IPS-NIHi7 (cell line): Measurements from ENCODE around the gene AXL.
"Not testable (repeated sequence)": the region's sequence is repeated elsewhere in the genome, so short reads cannot be mapped to it uniquely, and the experiment has no call there.

Experiments
- DNase-seq: peaks from one replicate; pipeline ENCODE4 v3.0.0; 2012; ENCODE audit warnings: mixed read lengths; ENCODE audit errors: extremely low spot score

The AXL gene

GRCh38 chr19:41218615-41219507, at the start of gene AXL:
Gene AXL (plus strand): TSS chr19:41219223. CDS start chr19:41219393, 170 bp downstream.
- DNase-seq = peak; percentile 91

GRCh38 chr19:41172297-41173164, 46.5 kb upstream of the AXL start:
- DNase-seq = no peak

DNA sequence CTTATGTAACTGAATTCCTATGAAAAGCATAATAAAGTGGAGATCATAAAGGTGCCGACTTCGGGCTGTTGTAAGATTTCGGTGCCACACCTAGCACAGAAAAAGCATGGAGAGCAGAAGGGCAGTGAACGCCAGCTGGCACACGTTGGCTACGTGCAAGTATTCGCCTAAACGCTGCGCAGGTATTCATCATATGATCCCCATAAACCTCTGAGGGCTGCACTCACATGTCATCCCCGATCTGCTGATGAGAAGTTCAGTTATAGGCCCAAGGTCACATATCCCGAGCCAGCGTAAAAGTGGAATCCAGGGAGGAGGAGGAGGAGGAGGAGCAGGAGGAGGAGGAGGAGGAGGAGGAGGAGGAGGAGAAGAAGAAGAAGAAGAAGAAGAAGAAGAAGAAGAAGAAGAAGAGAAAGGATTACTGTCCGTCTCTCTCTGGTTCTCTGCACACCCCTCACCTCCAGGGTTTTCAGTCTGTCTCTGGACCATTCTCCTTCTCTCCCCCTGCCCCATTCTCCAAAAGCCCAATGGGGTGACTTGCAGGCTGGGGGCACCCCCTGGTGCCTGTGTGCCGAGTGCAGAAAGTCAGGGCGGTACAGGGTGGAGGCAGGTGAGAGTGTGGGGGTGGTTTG, 44.6 kb upstream of the AXL start:
- no peak for DNase-seq

DNA sequence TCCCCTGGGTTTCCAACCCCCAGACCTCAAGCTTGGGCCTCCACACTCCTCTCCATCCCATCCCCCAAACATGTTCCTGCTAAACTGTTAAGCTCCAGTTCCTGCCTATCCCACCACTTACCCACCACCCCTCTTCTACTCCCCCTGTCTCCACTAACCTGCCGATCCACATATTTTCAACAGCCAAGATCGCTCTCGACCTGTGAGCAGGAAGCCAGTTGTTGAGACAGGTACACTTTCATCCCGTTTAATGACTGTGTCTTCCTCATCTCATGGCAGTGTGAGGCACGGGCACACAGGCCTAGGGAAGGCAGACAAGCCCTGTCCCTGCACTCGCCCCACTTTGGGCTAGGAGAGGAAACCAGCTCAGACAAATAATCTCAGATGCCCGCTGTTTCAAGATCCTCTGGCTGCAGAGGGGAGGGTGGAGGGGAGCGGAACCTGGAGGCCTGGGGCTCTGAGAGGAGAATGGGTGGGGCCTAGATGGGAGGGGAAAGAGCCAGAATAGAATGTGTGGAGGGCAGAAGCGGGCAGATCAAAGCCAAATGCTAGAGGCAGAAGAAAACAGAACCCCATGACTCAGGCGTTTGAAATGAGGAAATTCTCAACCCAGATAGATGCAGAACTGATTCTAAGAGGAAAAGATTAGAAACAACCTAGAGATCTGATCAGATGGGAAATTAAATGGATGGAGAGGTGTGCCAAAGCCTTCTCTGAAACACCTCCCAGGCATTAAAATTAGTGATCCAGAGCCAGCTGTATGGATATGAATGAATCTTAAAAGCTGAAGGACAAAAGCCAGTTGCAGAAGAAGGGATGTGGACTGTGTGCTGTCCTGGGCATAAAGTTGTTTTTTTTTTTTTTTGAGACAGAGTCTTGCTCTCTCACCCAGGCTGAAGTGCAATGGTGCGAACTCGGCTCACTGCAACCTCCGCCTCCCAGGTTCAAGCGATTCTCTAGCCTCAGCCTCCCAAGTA, 42.9 kb upstream of the AXL start:
- peak; percentile 93 for DNase-seq

DNA sequence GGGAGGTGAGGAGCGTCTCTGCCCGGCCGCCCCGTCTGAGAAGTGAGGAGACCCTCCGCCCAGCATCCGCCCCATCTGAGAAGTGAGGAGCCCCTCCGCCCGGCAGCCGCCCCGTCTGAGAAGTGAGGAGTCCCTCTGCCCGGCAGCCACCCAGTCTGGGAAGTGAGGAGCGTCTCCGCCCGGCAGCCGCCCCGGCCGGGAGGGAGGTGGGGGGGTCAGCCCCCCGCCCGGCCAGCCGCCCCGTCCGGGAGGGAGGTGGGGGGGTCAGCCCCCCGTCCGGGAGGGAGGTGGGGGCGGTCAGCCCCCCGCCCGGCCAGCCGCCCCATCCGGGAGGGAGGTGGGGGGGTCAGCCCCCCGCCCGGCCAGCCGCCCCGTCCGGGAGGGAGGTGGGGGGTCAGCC, 38.9 kb upstream of the AXL start:
- DNase-seq = not testable (repeated sequence)

DNA sequence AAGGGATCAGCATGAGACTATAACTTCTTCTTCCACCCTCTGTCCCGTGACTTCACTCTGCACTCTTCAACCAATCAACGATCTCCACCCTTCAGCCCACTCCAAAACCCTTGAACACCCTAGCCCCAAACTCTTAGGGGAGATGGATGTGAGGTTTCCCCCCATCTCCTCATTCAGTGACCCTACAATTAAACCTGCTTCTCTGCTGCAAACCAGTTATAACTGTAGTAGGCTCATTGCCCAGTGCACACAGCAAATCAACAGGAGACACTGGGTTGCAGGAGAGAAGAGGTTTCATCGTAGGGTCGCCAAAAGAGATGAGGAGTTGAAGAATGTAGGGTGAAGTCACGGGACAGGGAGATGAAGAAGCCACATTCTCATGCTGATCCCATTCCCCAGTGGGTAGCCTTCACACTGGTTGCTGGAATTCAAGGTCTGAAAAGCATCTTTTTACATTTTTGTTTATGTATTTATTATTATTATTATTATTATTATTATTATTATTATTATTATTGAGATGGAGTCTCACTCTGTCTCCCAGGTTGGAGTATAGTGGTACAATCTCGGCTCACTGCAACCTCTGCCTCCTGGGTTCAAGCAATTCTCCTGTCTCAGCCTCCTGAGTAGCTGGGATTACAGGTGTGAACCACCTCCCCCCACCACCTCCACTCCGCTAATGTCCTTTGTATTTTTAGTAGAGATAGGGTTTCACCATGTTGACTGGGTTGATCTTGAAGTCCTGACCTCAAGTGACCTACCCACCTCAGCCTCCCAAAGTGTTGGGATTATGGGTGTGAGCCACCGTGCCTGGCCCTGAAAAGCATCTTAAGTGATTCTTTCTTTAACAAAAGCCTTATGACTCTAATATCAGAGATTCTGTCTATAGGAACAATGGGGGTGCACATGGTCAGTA, 31.8 kb upstream of the AXL start:
- DNase-seq = no peak

GRCh38 chr19:41187884-41188279, 31.1 kb upstream of the AXL start:
- no peak for DNase-seq

DNA sequence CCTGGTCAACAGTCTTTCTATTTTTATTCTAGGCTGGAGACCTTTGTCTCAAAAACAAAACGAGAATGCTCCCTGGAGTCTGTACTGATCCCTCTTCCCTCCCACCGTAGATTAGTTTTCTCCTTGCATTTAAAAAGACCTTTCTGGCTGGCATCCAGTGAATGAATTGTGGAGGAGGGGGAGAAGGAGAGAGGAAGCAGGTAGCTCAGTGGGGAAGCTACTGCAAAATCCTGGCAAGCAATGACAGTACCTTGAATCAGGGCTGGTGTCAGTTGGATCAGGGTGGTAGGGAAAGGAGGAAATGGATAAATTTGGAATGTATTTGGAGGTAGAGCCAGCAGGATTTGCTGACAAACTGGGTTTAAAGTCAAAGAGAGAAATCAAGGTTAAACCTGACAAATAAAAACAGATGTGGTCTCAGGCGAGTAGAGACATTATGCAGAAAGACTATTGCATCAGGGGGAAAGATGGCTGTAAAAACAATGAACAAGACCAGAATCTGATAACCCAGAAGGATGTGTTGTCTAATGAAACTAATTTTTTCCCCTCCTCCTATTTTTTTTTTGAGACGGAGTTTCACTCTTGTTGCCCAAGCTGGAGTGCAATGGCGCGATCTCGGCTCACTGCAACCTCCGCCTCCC, 29.5 kb upstream of the AXL start:
- DNase-seq = peak; percentile 73

- peak; percentile 83 for DNase-seq
These were observed 26.2 kb upstream of the AXL start, which contains the start of gene CYP2S1 for GRCh38 chr19:41192574-41193429. Gene CYP2S1 (plus strand): TSS chr19:41193219. CDS start chr19:41193265, 46 bp downstream.

- no peak for DNase-seq
These were observed 25.4 kb upstream of the AXL start for GRCh38 chr19:41193430-41194156.

DNA sequence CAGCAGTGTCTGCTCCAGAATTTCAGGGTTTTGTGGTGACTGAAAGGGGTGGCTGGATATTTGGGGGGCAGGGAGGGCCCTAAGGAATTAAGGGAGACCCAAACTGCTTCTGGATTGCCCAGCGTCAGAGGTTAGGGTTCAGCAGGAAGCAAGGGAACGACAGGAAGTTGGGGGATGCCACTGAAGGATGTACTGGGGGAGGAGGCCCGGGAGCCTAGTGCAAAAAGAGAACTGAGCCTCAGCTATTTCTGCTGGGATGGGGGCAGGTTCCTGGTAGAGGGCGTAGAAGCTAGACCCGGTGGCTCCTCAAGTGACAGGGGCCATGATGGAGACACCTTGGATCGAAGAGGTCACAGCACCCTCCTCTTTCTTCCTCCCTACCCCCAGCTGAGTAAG, 24.9 kb upstream of the AXL start:
- no peak for DNase-seq

- DNase-seq = no peak
These were observed 23.1 kb upstream of the AXL start for GRCh38 chr19:41195675-41196497.

DNA sequence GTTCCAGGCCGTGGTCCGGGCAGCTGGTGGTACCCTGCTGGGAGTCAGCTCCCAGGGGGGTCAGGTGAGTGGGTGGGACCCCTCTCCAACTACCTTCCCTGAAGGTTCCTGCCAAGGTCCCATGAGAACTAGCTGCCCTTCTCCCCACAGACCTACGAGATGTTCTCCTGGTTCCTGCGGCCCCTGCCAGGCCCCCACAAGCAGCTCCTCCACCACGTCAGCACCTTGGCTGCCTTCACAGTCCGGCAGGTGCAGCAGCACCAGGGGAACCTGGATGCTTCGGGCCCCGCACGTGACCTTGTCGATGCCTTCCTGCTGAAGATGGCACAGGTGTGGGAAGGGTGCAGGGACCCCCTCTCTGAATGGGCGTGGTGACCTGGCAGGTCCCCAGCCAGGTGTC, 20.5 kb upstream of the AXL start:
- DNase-seq = no peak

- DNase-seq = no peak
These were observed 15.7 kb upstream of the AXL start for GRCh38 chr19:41203371-41203770.

DNA sequence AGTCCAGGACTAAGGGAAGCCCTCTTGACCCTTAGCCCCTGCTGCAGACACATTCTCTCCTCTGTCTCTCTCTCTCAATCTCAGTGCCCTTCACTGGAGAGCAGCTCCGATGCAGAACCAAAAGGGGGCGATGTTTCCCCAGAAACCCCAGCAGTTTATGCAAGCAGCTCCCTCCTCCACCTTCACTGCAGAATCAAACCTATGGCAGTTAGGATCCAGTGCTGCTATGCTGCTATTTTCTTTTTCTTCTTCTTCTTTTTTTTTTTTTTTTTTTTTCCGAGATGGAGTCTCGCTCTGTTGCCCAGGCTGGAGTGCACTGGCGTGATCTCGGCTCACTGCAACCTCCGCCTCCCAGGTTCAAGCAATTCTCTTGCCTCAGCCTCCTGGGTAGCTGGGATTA, 14.7 kb upstream of the AXL start:
- DNase-seq = peak; percentile 81

DNA sequence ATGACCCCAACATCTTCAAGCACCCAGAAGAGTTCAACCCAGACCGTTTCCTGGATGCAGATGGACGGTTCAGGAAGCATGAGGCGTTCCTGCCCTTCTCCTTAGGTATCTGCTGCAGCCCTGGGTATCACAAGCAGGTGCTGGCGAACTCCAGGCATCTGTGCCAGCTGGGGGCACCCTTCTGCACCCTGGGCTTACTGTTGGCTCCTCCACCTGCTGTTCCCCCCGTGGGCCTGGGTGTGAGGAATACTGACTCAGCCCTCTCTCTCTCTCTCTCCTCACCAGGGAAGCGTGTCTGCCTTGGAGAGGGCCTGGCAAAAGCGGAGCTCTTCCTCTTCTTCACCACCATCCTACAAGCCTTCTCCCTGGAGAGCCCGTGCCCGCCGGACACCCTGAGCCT, 13.0 kb upstream of the AXL start:
- no peak for DNase-seq

GRCh38 chr19:41206456-41206855, 12.6 kb upstream of the AXL start:
- no peak for DNase-seq
